Measurements from ENCODE around the gene KRTAP10-9. TPM values are rescaled to one million over a fixed set of nuclear protein-coding genes. Genes with fewer than 3 reads are reported as not detected.
"Not testable (repeated sequence)": the region's sequence is repeated elsewhere in the genome, so short reads cannot be mapped to it uniquely, and the experiment has no call there.

KRTAP10-9 gene
- not detected for polyA plus RNA-seq (ENCODE audit: insufficient read depth in 1 of 5, insufficient read length in 5 of 5, low replicate concordance in 1 of 5)
- long read RNA-seq, donor 1: 0 reads
- long read RNA-seq, donor 2: 0 reads
- long read RNA-seq, donor 3: 0 reads
- long read RNA-seq, donor 4: 0 reads
- long read RNA-seq, donor 5: 0 reads
- long read RNA-seq, donor 6: 0 reads
- long read RNA-seq, donor 7: 0 reads
- long read RNA-seq, donor 8: 0 reads

GRCh38 chr21:44626673-44627143 lies at the start of gene KRTAP10-9:
Gene KRTAP10-9 (plus strand): TSS chr21:44627093. CDS start chr21:44627172, 79 bp downstream.
- no peak for DNase-seq

- DNase-seq: no peak
Observed at GRCh38 chr21:44578371-44579055, 48.4 kb upstream of the KRTAP10-9 start.

GRCh38 chr21:44579056-44579832 lies 47.6 kb upstream of the KRTAP10-9 start:
- DNase-seq: no peak

GRCh38 chr21:44579833-44580144 lies 47.1 kb upstream of the KRTAP10-9 start:
- no peak for DNase-seq

GRCh38 chr21:44580231-44580821 lies 46.6 kb upstream of the KRTAP10-9 start, which contains the start of gene KRTAP10-5:
Gene KRTAP10-5 (minus strand): TSS chr21:44580604. CDS start chr21:44580578, 26 bp downstream.
- DNase-seq: not testable (repeated sequence)

- no peak for DNase-seq
Observed at GRCh38 chr21:44581158-44581557, 45.7 kb upstream of the KRTAP10-9 start.

GRCh38 chr21:44582055-44582454 lies 44.8 kb upstream of the KRTAP10-9 start:
- no peak for DNase-seq

GRCh38 chr21:44583089-44583799 lies 43.6 kb upstream of the KRTAP10-9 start:
- DNase-seq: no peak

GRCh38 chr21:44583800-44584147 lies 43.1 kb upstream of the KRTAP10-9 start:
- no peak for DNase-seq

- no peak for DNase-seq
Observed at GRCh38 chr21:44585892-44586291, 41.0 kb upstream of the KRTAP10-9 start.

- no peak for DNase-seq
Observed at GRCh38 chr21:44589094-44589493, 37.8 kb upstream of the KRTAP10-9 start.

- DNase-seq: no peak
Observed at GRCh38 chr21:44589586-44590305, 37.1 kb upstream of the KRTAP10-9 start.

GRCh38 chr21:44590311-44590721 lies 36.6 kb upstream of the KRTAP10-9 start:
- DNase-seq: no peak

GRCh38 chr21:44590897-44591800 lies 35.7 kb upstream of the KRTAP10-9 start:
- not testable (repeated sequence) for DNase-seq

- DNase-seq: not testable (repeated sequence)
Observed at GRCh38 chr21:44591801-44592130, 35.1 kb upstream of the KRTAP10-9 start.

- no peak for DNase-seq
Observed at GRCh38 chr21:44592446-44593311, 34.2 kb upstream of the KRTAP10-9 start, which contains the start of gene KRTAP10-6. Gene KRTAP10-6 (minus strand): TSS chr21:44592505. CDS start chr21:44592484, 21 bp downstream.

- peak in 1 of 2 donors; percentile 23 for DNase-seq
Observed at GRCh38 chr21:44593598-44594405, 33.1 kb upstream of the KRTAP10-9 start.

GRCh38 chr21:44594406-44594916 lies 32.4 kb upstream of the KRTAP10-9 start:
- no peak for DNase-seq
